HepG2 (cell line): Measurements from ENCODE around the gene ABL2.

Experiments used
- ATF3 ChIP-seq: sonication (generic); formaldehyde crosslinking; IDR thresholded peaks from 2 replicates; pipeline ENCODE4 v1.4.0; 2020; ENCODE audit warnings: missing genetic modification reagents
- BHLHE40 ChIP-seq: IDR thresholded peaks from 2 replicates; pipeline ENCODE4 v1.6.1; 2011; ENCODE audit warnings: low read length, improper control_type of control experiment
- CTCF ChIP-seq: sonication (generic); formaldehyde crosslinking; IDR thresholded peaks from 2 replicates; pipeline ENCODE4 v1.5.0; 2020; ENCODE audit warnings: mild to moderate bottlenecking, missing genetic modification reagents, moderate library complexity
- EP300 ChIP-seq, 3 experiments: sonication (generic) in 1 of 3; formaldehyde crosslinking in 1 of 3; IDR thresholded peaks; 2 replicates each; pipeline versions ENCODE4 v1.5.1 to v1.6.1; 2011 to 2020; ENCODE audit warnings: low read depth in 2 of 3, low read length in 2 of 3, borderline replicate concordance in 1 of 3, improper control_type of control experiment in 1 of 3, mild to moderate bottlenecking in 1 of 3, missing genetic modification reagents in 1 of 3, moderate library complexity in 1 of 3
- GABPA ChIP-seq, 2 experiments: IDR thresholded peaks; 2 replicates each; pipeline ENCODE4 v1.6.1; 2011 to 2016; ENCODE audit warnings: low read depth in 2 of 2, low read length in 1 of 2, missing biosample characterization in 1 of 2, missing genetic modification characterization in 1 of 2
- SIN3A ChIP-seq: IDR thresholded peaks from 2 replicates; pipeline ENCODE4 v1.6.1; 2011; ENCODE audit warnings: low read depth, mild to moderate bottlenecking, control low read depth, low read length, borderline replicate concordance
- ZC3H4 ChIP-seq: sonication (generic); formaldehyde crosslinking; IDR thresholded peaks from 2 replicates; pipeline ENCODE4 v1.4.0; 2020; ENCODE audit warnings: missing genetic modification reagents, borderline replicate concordance
- ZNF24 ChIP-seq: fragments of 450-650 bp; IDR thresholded peaks from 2 replicates; pipeline ENCODE4 v1.6.1; 2017; ENCODE audit warnings: antibody characterized with exemption, mild to moderate bottlenecking

- TF ChIP-seq CTCF (CRISPR knock-in tag) (no peak), ATF3 (no peak), EP300 (IDR thresholded peaks at IDR 0.05; ENCODE audit: low read depth in 2 of 2, low read length in 2 of 2) (no peak), EP300 (CRISPR knock-in tag; IDR thresholded peaks at IDR 0.05; ENCODE audit: borderline replicate concordance) (no peak), ZC3H4 (CRISPR knock-in tag) (no peak), BHLHE40 (no peak), SIN3A (no peak), GABPA (IDR thresholded peaks at IDR 0.05; ENCODE audit: low read depth, low read length) (no peak), GABPA (CRISPR knock-in tag; IDR thresholded peaks at IDR 0.05; ENCODE audit: low read depth) (no peak), ZNF24 (no peak)
These were observed 27.3 kb downstream of the ABL2 start for GRCh38 chr1:179202161-179202560.
